Vagina (tissue), 2 donors: ENCODE measurements around the gene ANKRD49.

ENCODE experiments used
- CTCF ChIP-seq, 3 experiments: fragments of 450-650 bp in 2 of 3; fragments of 200-600 bp in 1 of 3; sonication (generic) in 1 of 3; IDR thresholded peaks; one replicate each; pipeline ENCODE4 v1.5.1; 2017 to 2019; ENCODE audit warnings: antibody characterized with exemption in 3 of 3, mild to moderate bottlenecking in 2 of 3, moderate library complexity in 2 of 3
- POLR2A ChIP-seq, 2 donors: fragments of 450-650 bp; IDR thresholded peaks; one replicate each; pipeline ENCODE4 v1.6.1; 2017; ENCODE audit warnings: antibody characterized with exemption in 2 of 2, mild to moderate bottlenecking in 2 of 2, moderate library complexity in 2 of 2
- POLR2AphosphoS5 ChIP-seq, 2 donors: sonication (generic); formaldehyde crosslinking; IDR thresholded peaks; one replicate each; pipeline ENCODE4 v1.9.0; 2017; ENCODE audit warnings: antibody characterized with exemption in 2 of 2, mild to moderate bottlenecking in 2 of 2, low read depth in 1 of 2; ENCODE audit not compliant: insufficient read depth in 1 of 2

- TF ChIP-seq CTCF (IDR thresholded peaks at IDR 0.05) (no peak), POLR2A (IDR thresholded peaks at IDR 0.05) (no peak), POLR2AphosphoS5 (IDR thresholded peaks at IDR 0.05; ENCODE audit: insufficient read depth in 1 of 2, low read depth in 1 of 2) (no peak)
Measured at GRCh38 chr11:94452988-94453387, 40.8 kb upstream of the ANKRD49 start.
